HEK293 (cell line): ENCODE measurements around the gene STMN1.

Experiments
- HOXC10 ChIP-seq: sonication (generic); formaldehyde crosslinking; IDR thresholded peaks from 2 replicates; pipeline ENCODE4 v1.8.1; 2023; ENCODE audit warnings: mild to moderate bottlenecking, missing genetic modification reagents
- MEIS1 ChIP-seq: sonication (generic); formaldehyde crosslinking; IDR thresholded peaks from 2 replicates; pipeline ENCODE4 v1.8.1; 2022; ENCODE audit warnings: missing genetic modification reagents, mild to moderate bottlenecking, borderline replicate concordance
- PRDM1 ChIP-seq: fragments of 450-650 bp; formaldehyde crosslinking; IDR thresholded peaks from 2 replicates; pipeline ENCODE4; 2016; ENCODE audit warnings: missing biosample characterization, missing genetic modification characterization
- TCF7L2 ChIP-seq: IDR thresholded peaks from 2 replicates; pipeline ENCODE4 v1.6.1; 2011; ENCODE audit warnings: low read depth, mild to moderate bottlenecking, inconsistent platforms, low read length, moderate library complexity, borderline replicate concordance
- ZBTB1 ChIP-seq: fragments of 450-650 bp; formaldehyde crosslinking; IDR thresholded peaks from 2 replicates; pipeline ENCODE4 v1.5.1; 2016; ENCODE audit warnings: missing biosample characterization, missing genetic modification characterization
- ZBTB20 ChIP-seq: fragments of 450-650 bp; formaldehyde crosslinking; IDR thresholded peaks from 2 replicates; pipeline ENCODE4 v1.5.1; 2016; ENCODE audit warnings: missing biosample characterization, missing genetic modification characterization
- ZBTB21 ChIP-seq: fragments of 450-650 bp; formaldehyde crosslinking; IDR thresholded peaks from 2 replicates; pipeline ENCODE4 v1.5.1; 2017; ENCODE audit warnings: missing biosample characterization, missing genetic modification characterization
- ZFHX2 ChIP-seq: fragments of 450-650 bp; formaldehyde crosslinking; conservative IDR thresholded peaks from 2 replicates; pipeline ENCODE4 v1.5.1; 2016; ENCODE audit warnings: missing biosample characterization, missing genetic modification characterization
- ZNF112 ChIP-seq: fragments of 450-650 bp; formaldehyde crosslinking; IDR thresholded peaks from 2 replicates; pipeline ENCODE4 v1.5.0; 2017; ENCODE audit warnings: missing biosample characterization, missing genetic modification characterization
- ZNF132 ChIP-seq: fragments of 450-650 bp; formaldehyde crosslinking; IDR thresholded peaks from 2 replicates; pipeline ENCODE4 v1.5.1; 2017; ENCODE audit warnings: missing biosample characterization, missing genetic modification characterization, borderline replicate concordance
- ZNF239 ChIP-seq: fragments of 450-650 bp; formaldehyde crosslinking; IDR thresholded peaks from 2 replicates; pipeline ENCODE4 v1.5.1; 2016; ENCODE audit warnings: missing biosample characterization, missing genetic modification characterization
- ZNF292 ChIP-seq: fragments of 450-650 bp; formaldehyde crosslinking; IDR thresholded peaks from 2 replicates; pipeline ENCODE4 v1.5.1; 2016; ENCODE audit warnings: low read depth, missing biosample characterization, missing genetic modification characterization, borderline replicate concordance
- ZNF426 ChIP-seq: fragments of 450-650 bp; formaldehyde crosslinking; IDR thresholded peaks from 2 replicates; pipeline ENCODE4 v1.5.1; 2017; ENCODE audit warnings: missing biosample characterization, missing genetic modification characterization, mild to moderate bottlenecking, inconsistent platforms, moderate library complexity
- ZNF433 ChIP-seq: fragments of 450-650 bp; formaldehyde crosslinking; IDR thresholded peaks from 2 replicates; pipeline ENCODE4 v1.5.1; 2016; ENCODE audit warnings: missing biosample characterization, missing genetic modification characterization, low read depth
- ZNF518A ChIP-seq: fragments of 450-650 bp; formaldehyde crosslinking; conservative IDR thresholded peaks from 2 replicates; pipeline ENCODE4 v1.5.1; 2016; ENCODE audit warnings: low read depth, missing biosample characterization, missing genetic modification characterization
- ZNF544 ChIP-seq: fragments of 450-650 bp; formaldehyde crosslinking; IDR thresholded peaks from 2 replicates; pipeline ENCODE4 v1.5.0; 2017; ENCODE audit warnings: missing biosample characterization, missing genetic modification characterization
- ZNF548 ChIP-seq: fragments of 450-650 bp; formaldehyde crosslinking; IDR thresholded peaks from 2 replicates; pipeline ENCODE4 v1.5.1; 2016; ENCODE audit warnings: missing biosample characterization, missing genetic modification characterization
- ZNF560 ChIP-seq: fragments of 450-650 bp; formaldehyde crosslinking; IDR thresholded peaks from 2 replicates; pipeline ENCODE4 v1.5.1; 2017; ENCODE audit warnings: missing biosample characterization, missing genetic modification characterization, borderline replicate concordance
- ZNF610 ChIP-seq: fragments of 450-650 bp; formaldehyde crosslinking; IDR thresholded peaks from 2 replicates; pipeline ENCODE4 v1.5.1; 2016; ENCODE audit warnings: missing biosample characterization, missing genetic modification characterization, borderline replicate concordance
- ZNF623 ChIP-seq: fragments of 450-650 bp; formaldehyde crosslinking; IDR thresholded peaks from 2 replicates; pipeline ENCODE4 v1.5.1; 2016; ENCODE audit warnings: missing biosample characterization, missing genetic modification characterization
- ZNF624 ChIP-seq: fragments of 450-650 bp; formaldehyde crosslinking; IDR thresholded peaks from 2 replicates; pipeline ENCODE4 v1.5.1; 2017; ENCODE audit warnings: missing biosample characterization, missing genetic modification characterization
- ZNF677 ChIP-seq: fragments of 450-650 bp; IDR thresholded peaks from 2 replicates; pipeline ENCODE4 v1.5.0; 2018; ENCODE audit warnings: missing biosample characterization, mild to moderate bottlenecking, missing genetic modification characterization, moderate library complexity
- ZNF776 ChIP-seq: fragments of 450-650 bp; formaldehyde crosslinking; IDR thresholded peaks from 2 replicates; pipeline ENCODE4 v1.5.0; 2017; ENCODE audit warnings: missing biosample characterization, missing genetic modification characterization, borderline replicate concordance
- ZSCAN30 ChIP-seq: fragments of 450-650 bp; IDR thresholded peaks from 2 replicates; pipeline ENCODE4 v1.5.1; 2018; ENCODE audit warnings: missing biosample characterization, mild to moderate bottlenecking, missing genetic modification characterization, moderate library complexity
- TF ChIP-seq, protein P1 (sequence below): fragments of 450-650 bp; formaldehyde crosslinking; conservative IDR thresholded peaks from 2 replicates; pipeline ENCODE4 v1.5.1; 2016; ENCODE audit warnings: low read depth, missing biosample characterization, missing genetic modification characterization
- TF ChIP-seq, protein P2 (sequence below): fragments of 450-650 bp; formaldehyde crosslinking; IDR thresholded peaks from 2 replicates; pipeline ENCODE4 v1.5.1; 2016; ENCODE audit warnings: missing biosample characterization, missing genetic modification characterization
- TF ChIP-seq, protein P3 (sequence below): fragments of 450-650 bp; formaldehyde crosslinking; IDR thresholded peaks from 2 replicates; pipeline ENCODE4 v1.5.1; 2016; ENCODE audit warnings: missing biosample characterization, missing genetic modification characterization

STMN1 gene

DNA sequence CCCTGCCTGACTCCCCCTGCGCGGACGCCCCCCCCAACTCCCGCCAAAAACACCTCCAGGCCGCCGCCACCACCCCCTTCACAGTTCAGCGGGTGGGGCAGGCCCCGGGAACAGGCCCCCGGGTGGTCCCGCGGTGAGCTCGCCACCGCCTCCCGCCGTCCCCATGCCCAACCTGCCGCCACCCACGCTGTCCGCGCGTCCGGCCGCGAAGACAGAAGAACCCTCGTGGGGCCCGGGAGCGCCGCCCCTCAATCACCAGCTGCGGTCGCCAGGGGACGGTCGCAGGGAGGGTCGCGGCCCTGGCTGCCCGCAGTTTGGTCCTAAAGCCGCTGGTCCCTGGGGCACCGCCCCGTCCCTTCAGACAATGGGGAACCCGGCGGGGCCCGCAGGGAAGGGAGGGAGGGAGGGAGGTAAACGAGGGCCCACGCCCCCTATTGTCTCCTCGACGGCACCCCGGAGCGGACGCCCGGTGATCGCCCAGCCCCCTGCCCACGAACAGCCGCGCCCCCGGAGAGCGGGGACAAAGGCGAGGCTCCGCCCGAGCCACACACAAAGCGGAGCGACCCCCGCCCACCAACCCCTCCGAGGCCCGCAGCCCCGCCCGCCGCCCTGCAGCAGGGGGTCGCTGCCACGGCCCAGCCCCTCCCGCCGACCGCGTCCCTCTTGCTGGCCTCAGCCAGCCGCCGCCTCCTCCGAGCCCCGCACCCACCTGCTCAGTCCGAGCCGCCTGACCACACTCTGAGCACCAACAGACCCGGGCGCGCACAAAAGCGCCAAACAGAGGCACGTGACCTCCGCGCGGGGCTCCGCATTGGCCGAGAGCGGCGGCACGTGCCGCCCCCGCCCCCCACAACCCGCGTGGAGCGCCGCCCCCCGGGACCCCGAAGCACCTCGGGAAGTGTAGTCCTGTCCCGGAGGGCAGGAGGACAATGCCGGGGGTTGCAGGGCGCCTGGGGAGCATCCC, at the start of gene STMN1 (continued):
- TF ChIP-seq, protein P1, sequence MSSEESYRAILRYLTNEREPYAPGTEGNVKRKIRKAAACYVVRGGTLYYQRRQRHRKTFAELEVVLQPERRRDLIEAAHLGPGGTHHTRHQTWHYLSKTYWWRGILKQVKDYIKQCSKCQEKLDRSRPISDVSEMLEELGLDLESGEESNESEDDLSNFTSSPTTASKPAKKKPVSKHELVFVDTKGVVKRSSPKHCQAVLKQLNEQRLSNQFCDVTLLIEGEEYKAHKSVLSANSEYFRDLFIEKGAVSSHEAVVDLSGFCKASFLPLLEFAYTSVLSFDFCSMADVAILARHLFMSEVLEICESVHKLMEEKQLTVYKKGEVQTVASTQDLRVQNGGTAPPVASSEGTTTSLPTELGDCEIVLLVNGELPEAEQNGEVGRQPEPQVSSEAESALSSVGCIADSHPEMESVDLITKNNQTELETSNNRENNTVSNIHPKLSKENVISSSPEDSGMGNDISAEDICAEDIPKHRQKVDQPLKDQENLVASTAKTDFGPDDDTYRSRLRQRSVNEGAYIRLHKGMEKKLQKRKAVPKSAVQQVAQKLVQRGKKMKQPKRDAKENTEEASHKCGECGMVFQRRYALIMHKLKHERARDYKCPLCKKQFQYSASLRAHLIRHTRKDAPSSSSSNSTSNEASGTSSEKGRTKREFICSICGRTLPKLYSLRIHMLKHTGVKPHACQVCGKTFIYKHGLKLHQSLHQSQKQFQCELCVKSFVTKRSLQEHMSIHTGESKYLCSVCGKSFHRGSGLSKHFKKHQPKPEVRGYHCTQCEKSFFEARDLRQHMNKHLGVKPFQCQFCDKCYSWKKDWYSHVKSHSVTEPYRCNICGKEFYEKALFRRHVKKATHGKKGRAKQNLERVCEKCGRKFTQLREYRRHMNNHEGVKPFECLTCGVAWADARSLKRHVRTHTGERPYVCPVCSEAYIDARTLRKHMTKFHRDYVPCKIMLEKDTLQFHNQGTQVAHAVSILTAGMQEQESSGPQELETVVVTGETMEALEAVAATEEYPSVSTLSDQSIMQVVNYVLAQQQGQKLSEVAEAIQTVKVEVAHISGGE (tag by site-specific recombination) = no peak
- TF ChIP-seq ZNF610 (tag by site-specific recombination) (peak; percentile 43; the same call in 1 of the 2 replicates), ZNF560 (no peak), ZNF518A (tag by site-specific recombination) (no peak), ZNF112 (no peak), ZNF132 (tag by site-specific recombination) (no peak), ZNF544 (no peak), PRDM1 (tag by site-specific recombination) (no peak), ZBTB21 (tag by site-specific recombination) (no peak), ZBTB20 (tag by site-specific recombination) (peak; percentile 95), HOXC10 (no peak), ZNF548 (tag by site-specific recombination) (no peak), ZNF776 (peak; percentile 47; the same call in 1 of the 2 replicates), MEIS1 (no peak), ZNF239 (no peak), ZSCAN30 (tag by site-specific recombination) (0 out of 2 replicates have a peak, but pooled peaks have one; percentile 34), ZNF624 (tag by site-specific recombination) (peak; percentile 22; the same call in 1 of the 2 replicates), TCF7L2 (no peak), ZNF433 (no peak), ZBTB1 (tag by site-specific recombination) (no peak), ZNF623 (tag by site-specific recombination) (no peak; the same call in 1 of the 2 replicates), ZNF426 (tag by site-specific recombination) (no peak), ZFHX2 (tag by site-specific recombination) (peak; percentile 80), ZNF292 (no peak), ZNF677 (no peak)
- TF ChIP-seq, protein P2, sequence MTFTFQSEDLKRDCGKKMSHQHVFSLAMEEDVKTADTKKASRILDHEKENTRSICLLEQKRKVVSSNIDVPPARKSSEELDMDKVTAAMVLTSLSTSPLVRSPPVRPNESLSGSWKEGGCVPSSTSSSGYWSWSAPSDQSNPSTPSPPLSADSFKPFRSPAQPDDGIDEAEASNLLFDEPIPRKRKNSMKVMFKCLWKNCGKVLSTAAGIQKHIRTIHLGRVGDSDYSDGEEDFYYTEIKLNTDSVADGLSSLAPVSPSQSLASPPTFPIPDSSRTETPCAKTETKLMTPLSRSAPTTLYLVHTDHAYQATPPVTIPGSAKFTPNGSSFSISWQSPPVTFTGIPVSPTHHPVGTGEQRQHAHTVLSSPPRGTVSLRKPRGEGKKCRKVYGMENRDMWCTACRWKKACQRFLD (tag by site-specific recombination) = no peak
- TF ChIP-seq, protein P3, sequence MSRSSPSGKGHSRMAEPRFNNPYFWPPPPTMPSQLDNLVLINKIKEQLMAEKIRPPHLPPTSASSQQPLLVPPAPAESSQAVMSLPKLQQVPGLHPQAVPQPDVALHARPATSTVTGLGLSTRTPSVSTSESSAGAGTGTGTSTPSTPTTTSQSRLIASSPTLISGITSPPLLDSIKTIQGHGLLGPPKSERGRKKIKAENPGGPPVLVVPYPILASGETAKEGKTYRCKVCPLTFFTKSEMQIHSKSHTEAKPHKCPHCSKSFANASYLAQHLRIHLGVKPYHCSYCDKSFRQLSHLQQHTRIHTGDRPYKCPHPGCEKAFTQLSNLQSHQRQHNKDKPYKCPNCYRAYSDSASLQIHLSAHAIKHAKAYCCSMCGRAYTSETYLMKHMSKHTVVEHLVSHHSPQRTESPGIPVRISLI (tag by site-specific recombination) = no peak
